LNCAP (cell line): Measurements from ENCODE around the gene MAN1C1.

Experiments used
- TF ChIP-seq, protein P1 (sequence below): fragments of 450-650 bp; IDR thresholded peaks from 2 replicates; pipeline ENCODE4 v1.5.1; 2017; ENCODE audit warnings: mild to moderate bottlenecking

MAN1C1 gene

DNA sequence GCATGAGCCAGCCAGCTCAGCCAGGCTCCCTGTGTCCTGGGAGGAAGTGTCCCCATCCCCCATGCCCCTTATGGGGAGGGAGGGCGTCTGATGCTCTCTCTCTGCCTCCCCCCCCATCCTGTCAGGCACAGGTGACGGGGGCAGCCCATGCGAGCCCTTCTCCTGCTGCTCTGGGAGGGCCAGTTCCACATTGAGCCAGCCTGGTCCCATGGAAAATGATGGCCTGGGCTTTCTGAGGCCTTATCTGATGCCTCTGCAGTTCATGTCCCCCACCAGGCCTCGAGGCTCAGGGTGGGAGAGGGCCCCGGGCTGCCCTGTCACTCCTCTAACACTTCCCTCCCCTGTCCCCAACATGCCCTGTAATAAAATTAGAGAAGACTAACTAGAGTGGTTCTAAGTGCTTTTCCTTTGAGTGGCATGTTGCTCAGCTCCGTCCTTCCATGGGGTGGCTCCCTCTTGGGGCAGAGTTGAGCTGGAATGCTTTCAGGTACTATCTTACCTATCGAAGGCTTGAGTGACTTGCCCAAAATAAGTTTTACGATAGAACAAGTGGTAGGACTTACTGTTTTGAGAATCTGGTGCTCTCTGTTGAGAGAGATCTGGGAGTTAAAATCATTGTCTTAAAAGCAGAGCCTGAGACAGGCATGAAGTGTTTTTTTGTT is 201.4 kb downstream of the MAN1C1 start:
- TF ChIP-seq, protein P1, sequence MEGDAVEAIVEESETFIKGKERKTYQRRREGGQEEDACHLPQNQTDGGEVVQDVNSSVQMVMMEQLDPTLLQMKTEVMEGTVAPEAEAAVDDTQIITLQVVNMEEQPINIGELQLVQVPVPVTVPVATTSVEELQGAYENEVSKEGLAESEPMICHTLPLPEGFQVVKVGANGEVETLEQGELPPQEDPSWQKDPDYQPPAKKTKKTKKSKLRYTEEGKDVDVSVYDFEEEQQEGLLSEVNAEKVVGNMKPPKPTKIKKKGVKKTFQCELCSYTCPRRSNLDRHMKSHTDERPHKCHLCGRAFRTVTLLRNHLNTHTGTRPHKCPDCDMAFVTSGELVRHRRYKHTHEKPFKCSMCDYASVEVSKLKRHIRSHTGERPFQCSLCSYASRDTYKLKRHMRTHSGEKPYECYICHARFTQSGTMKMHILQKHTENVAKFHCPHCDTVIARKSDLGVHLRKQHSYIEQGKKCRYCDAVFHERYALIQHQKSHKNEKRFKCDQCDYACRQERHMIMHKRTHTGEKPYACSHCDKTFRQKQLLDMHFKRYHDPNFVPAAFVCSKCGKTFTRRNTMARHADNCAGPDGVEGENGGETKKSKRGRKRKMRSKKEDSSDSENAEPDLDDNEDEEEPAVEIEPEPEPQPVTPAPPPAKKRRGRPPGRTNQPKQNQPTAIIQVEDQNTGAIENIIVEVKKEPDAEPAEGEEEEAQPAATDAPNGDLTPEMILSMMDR: no peak

DNA sequence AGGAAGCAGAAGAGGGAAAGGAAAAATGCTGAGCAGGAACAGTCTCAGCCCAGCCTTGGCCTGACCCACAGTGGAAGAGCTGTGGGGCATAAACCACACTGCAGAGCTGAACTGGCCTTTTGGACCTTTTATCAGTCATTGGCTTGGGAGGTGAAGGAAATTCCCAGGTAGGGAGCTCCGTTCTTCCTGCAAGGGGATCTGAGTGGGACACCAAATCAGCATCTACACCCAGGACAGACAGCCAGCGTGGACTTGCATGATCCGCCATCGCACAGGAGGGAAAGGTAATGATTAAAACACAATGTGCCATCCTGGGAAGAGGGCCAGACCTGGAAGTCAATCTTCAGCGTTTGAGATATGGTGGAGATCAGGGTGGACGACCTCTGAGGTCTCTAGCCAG is 202.0 kb downstream of the MAN1C1 start:
- TF ChIP-seq, protein P1: no peak

DNA sequence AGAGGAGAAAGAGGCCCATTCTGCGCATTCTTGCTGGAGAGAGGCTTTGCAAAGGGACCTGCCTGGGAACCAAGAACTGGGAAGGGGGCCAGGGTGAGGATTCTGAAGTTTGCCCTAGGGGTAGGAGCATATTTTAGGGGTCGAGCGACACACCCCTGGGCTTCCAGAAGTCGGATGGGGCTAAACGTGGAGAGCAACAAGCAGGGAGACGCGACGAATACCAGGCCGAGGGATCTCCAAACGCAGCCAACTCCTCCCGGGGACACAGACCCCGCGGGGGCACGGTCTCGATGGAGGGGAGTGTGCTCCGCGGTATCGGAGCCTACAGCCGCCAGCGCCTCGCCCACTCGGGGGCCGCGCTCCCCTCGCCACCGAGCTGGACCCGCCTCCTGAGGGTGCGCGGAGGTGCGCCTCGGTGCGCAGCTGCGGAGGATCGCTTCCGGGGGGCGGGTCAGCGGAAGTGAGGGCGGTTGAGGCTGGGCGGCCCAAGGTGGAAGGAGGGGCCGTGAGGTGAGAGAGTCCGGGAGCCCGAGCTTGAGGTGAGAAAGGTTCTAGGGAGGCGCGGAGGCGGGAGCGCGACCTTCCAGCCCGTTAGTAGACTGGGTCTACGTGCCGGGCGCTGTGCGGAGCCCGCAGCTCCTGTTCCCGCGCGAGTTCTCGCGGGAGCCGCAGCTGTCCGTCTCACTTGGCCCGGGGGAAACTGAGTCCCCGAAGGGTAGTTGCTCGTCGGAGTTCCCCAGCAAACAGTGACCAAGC is 203.1 kb downstream of the MAN1C1 start, which contains the start of gene MTFR1L:
Gene MTFR1L, plus strand, starts transcription at position 464 of the 756 bp plus-strand sequence. CDS start 3,151 bp downstream, outside the sequence.
- TF ChIP-seq, protein P1: no peak

DNA sequence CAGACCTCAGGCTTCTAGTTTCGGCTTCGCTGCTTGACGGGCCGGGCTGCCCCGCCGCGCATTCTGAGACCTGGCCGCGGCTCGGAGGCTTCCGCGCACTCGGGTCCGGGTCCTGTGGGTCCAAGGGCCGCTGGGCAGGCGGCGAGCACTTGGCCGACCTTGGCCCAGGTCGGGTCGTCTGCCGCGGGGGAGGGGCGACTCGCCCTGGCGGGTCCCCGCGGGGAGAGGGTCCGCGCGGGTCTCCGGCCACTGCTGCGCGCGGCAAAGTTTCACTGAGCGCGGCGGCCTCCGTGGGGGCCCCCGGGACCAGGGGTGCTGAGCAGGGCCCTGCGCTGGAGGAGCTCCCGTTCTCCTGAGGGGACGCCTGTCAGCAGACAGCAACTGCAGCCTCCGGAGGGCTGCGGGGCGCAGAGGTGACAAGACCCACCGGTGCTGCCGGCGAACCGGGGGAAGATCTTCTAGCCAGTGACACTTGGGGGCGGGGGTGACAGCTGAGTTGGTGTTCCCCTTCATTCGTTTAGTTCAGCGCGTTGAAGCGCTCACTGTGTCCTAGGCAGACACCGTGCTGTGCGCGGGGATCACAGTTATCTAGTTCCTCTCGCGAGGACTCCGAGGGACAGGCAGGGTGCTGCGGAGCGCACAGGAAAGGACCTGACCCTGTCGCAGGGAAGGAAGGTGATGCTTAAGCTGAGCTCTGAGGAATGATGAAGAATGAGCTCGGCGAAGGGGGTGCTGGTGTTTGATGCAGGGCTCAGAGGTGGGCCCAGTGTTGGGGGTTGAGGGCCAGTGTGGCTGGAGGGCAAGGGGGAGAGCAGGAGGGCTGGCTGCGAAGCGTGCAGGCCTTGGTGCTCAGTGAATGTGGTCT is 203.9 kb downstream of the MAN1C1 start:
- TF ChIP-seq, protein P1: no peak

DNA sequence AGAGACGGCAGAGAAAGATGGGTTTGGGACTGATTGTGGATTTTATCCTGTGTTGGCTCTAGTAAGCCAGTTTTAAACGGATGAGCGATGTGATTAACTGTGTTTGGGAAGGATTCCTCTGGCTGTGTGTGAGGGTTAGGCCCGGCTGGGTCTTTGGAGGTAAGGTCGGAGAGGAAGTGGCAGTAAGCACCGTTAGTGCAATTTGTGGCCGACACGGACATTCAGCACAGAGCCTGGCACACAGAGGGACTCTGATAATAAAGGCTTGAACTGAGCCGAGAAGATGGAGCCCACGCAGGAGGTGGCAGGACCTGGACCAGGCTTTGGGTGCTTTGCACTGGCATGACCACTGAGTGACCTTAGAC is 204.5 kb downstream of the MAN1C1 start:
- TF ChIP-seq, protein P1: no peak

DNA sequence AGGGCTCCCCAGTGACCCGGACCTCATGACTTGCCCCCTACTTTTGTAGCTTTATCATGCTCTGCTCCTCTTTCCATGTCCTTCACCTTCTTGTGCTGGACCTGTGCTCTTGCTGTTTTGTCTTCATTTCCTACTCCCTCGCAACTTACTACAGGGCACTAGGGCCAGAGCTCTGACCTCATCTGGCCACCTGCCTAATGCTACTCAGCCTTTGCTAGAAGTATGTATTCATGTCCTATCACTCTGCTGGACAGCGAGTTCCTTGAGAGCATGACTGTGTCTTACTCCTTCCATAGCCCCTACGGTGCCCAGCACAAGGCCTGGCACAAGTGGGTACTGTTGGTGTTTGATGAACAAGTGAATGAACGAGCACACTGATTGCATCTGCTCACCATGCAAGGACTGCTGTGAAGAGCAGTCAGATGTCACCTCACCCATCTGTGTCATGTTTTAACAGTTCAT is 205.1 kb downstream of the MAN1C1 start:
- TF ChIP-seq, protein P1: no peak

DNA sequence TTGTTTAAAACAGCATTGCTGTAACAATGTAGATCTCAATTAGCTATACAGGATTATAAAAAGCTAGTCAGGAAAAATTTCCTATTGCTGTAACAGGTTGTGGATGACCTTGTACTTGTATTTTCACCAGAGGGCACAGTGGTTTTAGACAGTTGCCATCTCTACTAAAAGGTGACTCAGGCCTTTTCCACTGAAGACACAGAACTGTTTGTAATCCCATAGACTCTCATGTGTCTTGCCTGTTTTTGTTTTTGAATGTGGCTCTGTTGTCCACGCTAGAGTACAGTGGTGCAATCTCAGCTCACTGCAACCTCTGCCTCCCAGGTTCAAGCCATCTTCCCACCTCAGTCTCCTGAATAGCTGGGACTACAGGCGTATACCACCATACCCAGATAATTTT is 209.0 kb downstream of the MAN1C1 start:
- TF ChIP-seq, protein P1: no peak
